ENCODE data around the gene PTPRC. TPM values are rescaled to one million over a fixed set of nuclear protein-coding genes. Genes with fewer than 3 reads are reported as not detected.

Gene PTPRC
- total RNA-seq, 3 donors from 2014 or later: 22.0 to 36.0 (median 35.7) TPM

GRCh38 chr1:198664068-198664788, 25.4 kb downstream of the PTPRC start:
- intact Hi-C loops (cut with DNase I; ENCODE audit: low total_unique reads): no loop called here

GRCh38 chr1:198667186-198667585, 28.3 kb downstream of the PTPRC start:
- no peak for DNase-seq (ENCODE audit: low spot score in 2 of 2)
- H3K4me3 ChIP-seq: no peak overlapping the region
- intact Hi-C loops (cut with DNase I; ENCODE audit: low total_unique reads): no loop called here

More at GRCh38 chr1:198664068-198664788, 25.4 kb downstream of the PTPRC start:
- Histone ChIP-seq H3K4me3 (no peak overlapping the region), H3K9me3 (no peaks in the 10 kb centered on the region), H3K4me1 (no peaks in the 10 kb centered on the region), H3K27ac (no peak overlapping the region), H3K36me3 (no peaks in the 10 kb centered on the region), H3K27me3 (no peaks in the 10 kb centered on the region)
- no peak for DNase-seq (ENCODE audit: low spot score in 2 of 2)
- no peak for TF ChIP-seq CTCF (IDR thresholded peaks at IDR 0.05)
- TF ChIP-seq POLR2A (IDR thresholded peaks at IDR 0.05): no peak
- no peak for TF ChIP-seq POLR2AphosphoS5 (IDR thresholded peaks at IDR 0.05)

GRCh38 chr1:198667807-198668206, 29.0 kb downstream of the PTPRC start:
- no peak overlapping the region for H3K27ac ChIP-seq
- no peaks in the 10 kb centered on the region for H3K9me3 ChIP-seq
- no peaks in the 10 kb centered on the region for H3K4me1 ChIP-seq
- TF ChIP-seq CTCF (IDR thresholded peaks at IDR 0.05) (no peak), POLR2A (IDR thresholded peaks at IDR 0.05) (no peak), POLR2AphosphoS5 (IDR thresholded peaks at IDR 0.05) (no peak)
- DNase-seq (ENCODE audit: low spot score in 2 of 2): no peak
- H3K27me3 ChIP-seq: no peaks in the 10 kb centered on the region
- intact Hi-C loops (cut with DNase I; ENCODE audit: low total_unique reads): no loop called here
- H3K36me3 ChIP-seq: no peaks in the 10 kb centered on the region
- H3K4me3 ChIP-seq: no peak overlapping the region

More at GRCh38 chr1:198667186-198667585, 28.3 kb downstream of the PTPRC start:
- Histone ChIP-seq H3K27me3 (no peaks in the 10 kb centered on the region), H3K36me3 (no peaks in the 10 kb centered on the region), H3K4me1 (no peaks in the 10 kb centered on the region), H3K9me3 (no peaks in the 10 kb centered on the region), H3K27ac (no peak overlapping the region)
- TF ChIP-seq CTCF (IDR thresholded peaks at IDR 0.05): no peak

- no peak overlapping the region for H3K27ac ChIP-seq
- DNase-seq (ENCODE audit: low spot score in 2 of 2): no peak
- no peak overlapping the region for H3K4me3 ChIP-seq
- H3K4me1 ChIP-seq: no peaks in the 10 kb centered on the region
- no peaks in the 10 kb centered on the region for H3K27me3 ChIP-seq
- intact Hi-C loops (cut with DNase I; ENCODE audit: low total_unique reads): no loop called here
- no peak for TF ChIP-seq POLR2AphosphoS5 (IDR thresholded peaks at IDR 0.05)
- TF ChIP-seq CTCF (IDR thresholded peaks at IDR 0.05): no peak
- TF ChIP-seq POLR2A (IDR thresholded peaks at IDR 0.05): no peak
- H3K9me3 ChIP-seq: no peaks in the 10 kb centered on the region
- H3K36me3 ChIP-seq: no peaks in the 10 kb centered on the region
Observed at GRCh38 chr1:198669023-198669698, 30.3 kb downstream of the PTPRC start.

- Histone ChIP-seq H3K36me3 (no peaks in the 10 kb centered on the region), H3K4me1 (no peaks in the 10 kb centered on the region), H3K4me3 (no peak overlapping the region), H3K27me3 (no peaks in the 10 kb centered on the region), H3K27ac (no peak overlapping the region), H3K9me3 (no peaks in the 10 kb centered on the region)
- no peak for TF ChIP-seq POLR2AphosphoS5 (IDR thresholded peaks at IDR 0.05)
- TF ChIP-seq POLR2A (IDR thresholded peaks at IDR 0.05): no peak
- no peak for TF ChIP-seq CTCF (IDR thresholded peaks at IDR 0.05)
- intact Hi-C loops (cut with DNase I; ENCODE audit: low total_unique reads): no loop called here
- DNase-seq (ENCODE audit: low spot score in 2 of 2): no peak
Observed at GRCh38 chr1:198669771-198670170, 30.9 kb downstream of the PTPRC start.
